Loucy (cell line): ENCODE measurements around the gene EEF1AKMT2.

Experiments
- H2AFZ ChIP-seq: fragments of 200-600 bp; sonication (generic); 2 replicates; pipeline ENCODE4 v1.6.0; 2016; ENCODE audit warnings: antibody characterized with exemption, mild to moderate bottlenecking, low read length, moderate library complexity
- H3F3A ChIP-seq: fragments of 200-600 bp; 2 replicates; pipeline ENCODE4 v1.6.0; 2016; ENCODE audit warnings: antibody characterized with exemption, low read depth, mild to moderate bottlenecking
- H3K27me3 ChIP-seq: fragments of 200-600 bp; sonication (generic); 2 replicates; pipeline ENCODE4 v1.6.1; 2014; ENCODE audit warnings: low read length, mild to moderate bottlenecking; ENCODE audit not compliant: insufficient read depth, poor library complexity, severe bottlenecking
- H3K36me3 ChIP-seq: fragments of 200-600 bp; sonication (generic); 2 replicates; pipeline ENCODE4 v1.6.1; 2016; ENCODE audit warnings: low read length; ENCODE audit not compliant: insufficient read depth
- H3K4me1 ChIP-seq: fragments of 200-600 bp; sonication (generic); 2 replicates; pipeline ENCODE4 v1.5.1; 2014; ENCODE audit warnings: low read length, mild to moderate bottlenecking; ENCODE audit not compliant: insufficient read depth, poor library complexity, severe bottlenecking
- H3K4me2 ChIP-seq: fragments of 200-600 bp; sonication (generic); 2 replicates; pipeline ENCODE4 v1.6.0; 2014; ENCODE audit warnings: antibody characterized with exemption, low read length, low read depth, mild to moderate bottlenecking; ENCODE audit not compliant: poor library complexity, severe bottlenecking
- H3K4me3 ChIP-seq: fragments of 200-600 bp; sonication (generic); 2 replicates; pipeline ENCODE4 v1.5.1; 2014; ENCODE audit warnings: low read length, mild to moderate bottlenecking, mixed read lengths; ENCODE audit not compliant: poor library complexity, severe bottlenecking
- H3K79me2 ChIP-seq: fragments of 200-600 bp; sonication (generic); 2 replicates; pipeline ENCODE4 v1.6.1; 2014; ENCODE audit warnings: low read length; ENCODE audit not compliant: insufficient read depth
- H3K9ac ChIP-seq: fragments of 200-600 bp; sonication (generic); 2 replicates; pipeline ENCODE4 v1.6.0; 2014; ENCODE audit warnings: mild to moderate bottlenecking, low read depth, low read length, moderate library complexity; ENCODE audit not compliant: poor library complexity, severe bottlenecking
- H3K9me2 ChIP-seq: fragments of 200-600 bp; sonication (generic); replicated peaks from 2 replicates; pipeline ENCODE4 v1.6.1; 2016; ENCODE audit warnings: low read depth, low read length, mixed read lengths
- H3K9me3 ChIP-seq: fragments of 200-600 bp; sonication (generic); 2 replicates; pipeline ENCODE4 v1.6.1; 2014; ENCODE audit warnings: mild to moderate bottlenecking, antibody characterized with exemption, low read length, low read depth; ENCODE audit not compliant: insufficient read depth
- H4K20me1 ChIP-seq: fragments of 200-600 bp; sonication (generic); 2 replicates; pipeline ENCODE4 v1.6.0; 2014; ENCODE audit warnings: antibody characterized with exemption, low read length, mild to moderate bottlenecking; ENCODE audit not compliant: insufficient read depth, poor library complexity, severe bottlenecking
- CTCF ChIP-seq: fragments of 200-600 bp; sonication (generic); conservative IDR thresholded peaks from 2 replicates; pipeline ENCODE4 v1.5.1; 2014; ENCODE audit warnings: mild to moderate bottlenecking, antibody characterized with exemption, low read length
- EZH2phosphoT487 ChIP-seq: fragments of 200-600 bp; IDR thresholded peaks from 2 replicates; pipeline ENCODE4 v1.6.1; 2018; ENCODE audit warnings: antibody characterized with exemption, mild to moderate bottlenecking, moderate library complexity, borderline replicate concordance

The EEF1AKMT2 gene

GRCh38 chr10:124731551-124731950 is 60.1 kb downstream of the EEF1AKMT2 start:
- peaks cover 67% of the 10 kb centered on the region for H4K20me1 ChIP-seq
- no peaks in the 10 kb centered on the region for H3K27me3 ChIP-seq
- H3K4me3 ChIP-seq: no peak overlapping the region
- TF ChIP-seq EZH2phosphoT487 (no peak), CTCF (no peak)
- no peaks in the 10 kb centered on the region for H3K9me2 ChIP-seq
- no peak overlapping the region for H3K9ac ChIP-seq
- peaks cover 28% of the 10 kb centered on the region for H3K4me1 ChIP-seq
- no peaks in the 10 kb centered on the region for H3K9me3 ChIP-seq
- peaks cover 6% of the 10 kb centered on the region; the same call in 1 of the 2 replicates for H3K36me3 ChIP-seq
- no peak overlapping the region for H2AFZ ChIP-seq
- H3K79me2 ChIP-seq: peaks cover 96% of the 10 kb centered on the region
- no peaks in the 10 kb centered on the region for H3F3A ChIP-seq
- H3K4me2 ChIP-seq: no peak overlapping the region

GRCh38 chr10:124730790-124731189 is 60.9 kb downstream of the EEF1AKMT2 start:
- H3K79me2 ChIP-seq: peaks cover 96% of the 10 kb centered on the region
- H3K4me1 ChIP-seq: peaks cover 28% of the 10 kb centered on the region
- peaks cover 7% of the 10 kb centered on the region; the same call in 1 of the 2 replicates for H3K36me3 ChIP-seq
- no peaks in the 10 kb centered on the region for H3K9me2 ChIP-seq
- no peaks in the 10 kb centered on the region for H3F3A ChIP-seq
- no peak overlapping the region for H2AFZ ChIP-seq
- TF ChIP-seq EZH2phosphoT487: no peak
- TF ChIP-seq CTCF: no peak
- H3K4me2 ChIP-seq: no peak overlapping the region
- no peaks in the 10 kb centered on the region for H3K27me3 ChIP-seq
- no peak overlapping the region for H3K9ac ChIP-seq
- no peaks in the 10 kb centered on the region for H3K9me3 ChIP-seq
- no peak overlapping the region for H3K4me3 ChIP-seq
- peaks cover 60% of the 10 kb centered on the region for H4K20me1 ChIP-seq

- Histone ChIP-seq H3K9ac (no peak overlapping the region), H3K4me2 (no peak overlapping the region), H3K4me1 (peaks cover 16% of the 10 kb centered on the region)
Observed at GRCh38 chr10:124728830-124729661, 62.6 kb downstream of the EEF1AKMT2 start.

More at GRCh38 chr10:124728830-124729661, 62.6 kb downstream of the EEF1AKMT2 start:
- Histone ChIP-seq H3K9me2 (no peaks in the 10 kb centered on the region), H3K79me2 (peaks cover 96% of the 10 kb centered on the region), H3K27me3 (no peaks in the 10 kb centered on the region), H2AFZ (no peak overlapping the region), H3K36me3 (peaks cover 12% of the 10 kb centered on the region; the same call in 1 of the 2 replicates), H3K4me3 (no peak overlapping the region), H3K9me3 (no peaks in the 10 kb centered on the region), H4K20me1 (peaks cover 53% of the 10 kb centered on the region), H3F3A (no peaks in the 10 kb centered on the region)
- TF ChIP-seq CTCF: no peak
- no peak for TF ChIP-seq EZH2phosphoT487
